ENCODE results near the gene ZXDA. TPM values are rescaled to one million over a fixed set of nuclear protein-coding genes. Genes with fewer than 3 reads are reported as not detected.
A peak's percentile ranks its signal among the peaks of the same experiment; 100 is the strongest.
"Not testable (repeated sequence)": the region's sequence is repeated elsewhere in the genome, so short reads cannot be mapped to it uniquely, and the experiment has no call there.

The ZXDA gene, protein sequence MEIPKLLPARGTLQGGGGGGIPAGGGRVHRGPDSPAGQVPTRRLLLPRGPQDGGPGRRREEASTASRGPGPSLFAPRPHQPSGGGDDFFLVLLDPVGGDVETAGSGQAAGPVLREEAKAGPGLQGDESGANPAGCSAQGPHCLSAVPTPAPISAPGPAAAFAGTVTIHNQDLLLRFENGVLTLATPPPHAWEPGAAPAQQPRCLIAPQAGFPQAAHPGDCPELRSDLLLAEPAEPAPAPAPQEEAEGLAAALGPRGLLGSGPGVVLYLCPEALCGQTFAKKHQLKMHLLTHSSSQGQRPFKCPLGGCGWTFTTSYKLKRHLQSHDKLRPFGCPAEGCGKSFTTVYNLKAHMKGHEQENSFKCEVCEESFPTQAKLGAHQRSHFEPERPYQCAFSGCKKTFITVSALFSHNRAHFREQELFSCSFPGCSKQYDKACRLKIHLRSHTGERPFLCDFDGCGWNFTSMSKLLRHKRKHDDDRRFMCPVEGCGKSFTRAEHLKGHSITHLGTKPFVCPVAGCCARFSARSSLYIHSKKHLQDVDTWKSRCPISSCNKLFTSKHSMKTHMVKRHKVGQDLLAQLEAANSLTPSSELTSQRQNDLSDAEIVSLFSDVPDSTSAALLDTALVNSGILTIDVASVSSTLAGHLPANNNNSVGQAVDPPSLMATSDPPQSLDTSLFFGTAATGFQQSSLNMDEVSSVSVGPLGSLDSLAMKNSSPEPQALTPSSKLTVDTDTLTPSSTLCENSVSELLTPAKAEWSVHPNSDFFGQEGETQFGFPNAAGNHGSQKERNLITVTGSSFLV
- total RNA-seq (2011; cell fraction: chromatin; rRNA removed; ENCODE audit: low replicate concordance) = 0.55 and 0.60 TPM in 2 replicates
- 0.50 and 0.92 TPM in 2 replicates for total RNA-seq (2011; cell fraction: nucleolus; rRNA removed)
- total RNA-seq (2011; cell fraction: nucleoplasm; rRNA removed) = 0.61 and 0.95 TPM in 2 replicates
- total RNA-seq (2014; rRNA removed) = 0.36 and 0.37 TPM in 2 replicates
- 0.32 and 0.51 TPM in 2 replicates for total RNA-seq (2014; rRNA removed; fragmentation: Illumina TruSeq; extraction: Trizol)
- 0.36 and 0.41 TPM in 2 replicates for total RNA-seq (2015; rRNA removed; fragmentation: Illumina TruSeq; extraction: Trizol)
- 0.42 and 0.60 TPM in 2 replicates for total RNA-seq (2021)
- polyA plus RNA-seq (2011; rRNA removed) = 0.04 and 0.17 TPM in 2 replicates
- 0.01 and 0.10 TPM in 2 replicates for polyA plus RNA-seq (2011; cell fraction: cytosol; rRNA removed)
- 0.04 and 0.18 TPM in 2 replicates for polyA plus RNA-seq (2011; cell fraction: nucleus; rRNA removed)
- polyA plus RNA-seq (2012) = 0.17 and 0.33 TPM in 2 replicates
- polyA plus RNA-seq (2014; fragmentation: Illumina TruSeq; extraction: Trizol) = 0.19 TPM in 2 replicates
- polyA plus RNA-seq (2014; fragmentation: Nextera tagmentation; extraction: Ambion mirVana) = under 1 TPM in 1 of 2 experiments, not detected in 1; 0.01 TPM
- 0.13 and 0.27 TPM in 2 replicates for polyA plus RNA-seq (2014; rRNA removed)
- polyA minus RNA-seq (2011; rRNA and poly(A)+ RNA removed) = 0.09 and 0.49 TPM in 2 replicates
- 0.57 TPM in 1 of 2 replicates, not detected in the other for polyA minus RNA-seq (2011; cell fraction: cytosol; rRNA and poly(A)+ RNA removed)
- polyA minus RNA-seq (2011; cell fraction: nucleus; rRNA and poly(A)+ RNA removed) = 0.11 and 0.81 TPM in 2 replicates
- Bru-seq, nascent RNA = percentile 47 among the genes with signal in this experiment
- percentile 54 among the genes with signal in this experiment for BruChase-seq, experiment 1, labeled RNA remaining after a 2-hour chase
- BruChase-seq, experiment 2, labeled RNA remaining after a 6-hour chase = percentile 56 among the genes with signal in this experiment
- long read RNA-seq, experiment 1, full-length matches to known transcripts = 1 of 1 reads
- long read RNA-seq, experiment 1, partial matches to known transcripts = 0 of 1 reads
- long read RNA-seq, experiment 1, other reads (novel, unspliced or antisense) = 0 of 1 reads
- long read RNA-seq, experiment 2 = 0 reads
- long read RNA-seq, experiment 3 = 0 reads

- in situ Hi-C loops (cut with MboI); H3K9ac ChIP-seq (ENCODE audit: insufficient read depth in 1 of 2, low read depth in 2 of 2, low read length in 2 of 2); H3K4me1 ChIP-seq (replicated peaks in 1 of 2; ENCODE audit: control insufficient read depth in 2 of 2, insufficient read depth in 2 of 2, low read length in 2 of 2); BruUV-seq (replicated peaks); H4K20me1 ChIP-seq (replicated peaks; ENCODE audit: control insufficient read depth, insufficient read depth, low read length); H2AFZ ChIP-seq (ENCODE audit: low read depth, low read length); H3K4me2 ChIP-seq (ENCODE audit: insufficient read depth, low read length); H3K27ac ChIP-seq (ENCODE audit: extremely low read depth, low read depth, low read length); H3K27me3 ChIP-seq (ENCODE audit: control insufficient read depth in 2 of 2, insufficient read depth in 2 of 2, low read length in 2 of 2); FAIRE-seq; H3K9me1 ChIP-seq (ENCODE audit: control insufficient read depth, insufficient read depth, low read length); H3K36me3 ChIP-seq (ENCODE audit: control insufficient read depth, insufficient read depth, low read length); H3K79me2 ChIP-seq (ENCODE audit: control insufficient read depth, insufficient read depth, low read length); DNase-seq (ENCODE audit: extremely low read depth in 1 of 4, low spot score in 3 of 4); H3K9me3 ChIP-seq (replicated peaks; ENCODE audit: control insufficient read depth, insufficient read depth, low read depth, low read length); POLR2A ChIA-PET; intact Hi-C loops (cut with micrococcal nuclease); CTCF ChIA-PET (ENCODE audit: low intra/inter-chr PET ratio): not testable (repeated sequence)
- H3K4me3 ChIP-seq = peak within 1 kb of the TSS; percentile 13; the same call in 1 of the 2 replicates
- ATAC-seq = peak; percentile 81
- 0% methylated on average over 6 of the region's 35 CpGs for WGBS (ENCODE audit: insufficient coverage, low coverage, missing lambda C conversion rate)
Observed at GRCh38 chrX:57910287-57910912, at the start of gene ZXDA. Gene ZXDA, minus strand, starts transcription at chrX:57910458. Its CDS starts 38 bp downstream, at chrX:57910420.

Measured in K562 (cell line).